GM19193 (cell line): ENCODE results near the gene TRMU.

ENCODE experiments used
- POLR2A ChIP-seq: IDR thresholded peaks from 4 replicates; pipeline ENCODE4 v1.6.1; 2011; ENCODE audit not compliant: insufficient read depth, insufficient read length; ENCODE audit errors: extremely low read depth

TRMU gene

GRCh38 chr22:46391486-46392136 is 56.1 kb downstream of the TRMU start:
- no peak for TF ChIP-seq POLR2A

- TF ChIP-seq POLR2A, result no peak
Observed at GRCh38 chr22:46392137-46392844, 56.8 kb downstream of the TRMU start.

GRCh38 chr22:46393873-46394272 is 58.4 kb downstream of the TRMU start:
- no peak for TF ChIP-seq POLR2A

- no peak for TF ChIP-seq POLR2A
Observed at GRCh38 chr22:46394622-46395021, 59.1 kb downstream of the TRMU start.

GRCh38 chr22:46395145-46395544 is 59.6 kb downstream of the TRMU start:
- TF ChIP-seq POLR2A, result no peak

- TF ChIP-seq POLR2A, result no peak
Observed at GRCh38 chr22:46397514-46397913, 62.0 kb downstream of the TRMU start.

- TF ChIP-seq POLR2A, result no peak
Observed at GRCh38 chr22:46397951-46398350, 62.4 kb downstream of the TRMU start.

GRCh38 chr22:46399251-46400024 is 63.9 kb downstream of the TRMU start:
- no peak for TF ChIP-seq POLR2A

GRCh38 chr22:46401370-46401769 is 65.9 kb downstream of the TRMU start:
- no peak for TF ChIP-seq POLR2A

GRCh38 chr22:46402505-46402904 is 67.0 kb downstream of the TRMU start:
- TF ChIP-seq POLR2A, result no peak

- TF ChIP-seq POLR2A, result no peak
Observed at GRCh38 chr22:46405901-46406300, 70.4 kb downstream of the TRMU start.

GRCh38 chr22:46406349-46406748 is 70.8 kb downstream of the TRMU start:
- TF ChIP-seq POLR2A, result no peak

GRCh38 chr22:46406791-46407190 is 71.3 kb downstream of the TRMU start:
- TF ChIP-seq POLR2A, result no peak
